HepG2 (cell line): ENCODE measurements around the gene TTLL10. TPM values are rescaled to one million over a fixed set of nuclear protein-coding genes. Genes with fewer than 3 reads are reported as not detected.

Experiments used
- CCDC6 ChIP-seq: sonication (generic); formaldehyde crosslinking; IDR thresholded peaks from 2 replicates; pipeline ENCODE4 v1.8.1; 2022; ENCODE audit warnings: mild to moderate bottlenecking, missing genetic modification reagents, moderate library complexity
- CREM ChIP-seq, 2 experiments: sonication (generic) in 1 of 2; formaldehyde crosslinking in 1 of 2; IDR thresholded peaks; 2 replicates each; pipeline versions ENCODE4 v1.4.0 to v1.6.1; 2016 to 2020; ENCODE audit warnings: antibody characterized with exemption in 1 of 2, mild to moderate bottlenecking in 1 of 2, missing genetic modification reagents in 1 of 2
- FOSL2 ChIP-seq: sonication (generic); formaldehyde crosslinking; IDR thresholded peaks from 2 replicates; pipeline ENCODE4 v1.4.0; 2020; ENCODE audit warnings: missing genetic modification reagents
- IRF2 ChIP-seq: IDR thresholded peaks from 2 replicates; pipeline ENCODE4 v1.6.1; 2018; ENCODE audit warnings: missing genetic modification reagents, missing compliant biosample characterization
- MXD4 ChIP-seq: IDR thresholded peaks from 2 replicates; pipeline ENCODE4 v1.6.1; 2016; ENCODE audit warnings: mild to moderate bottlenecking, missing biosample characterization, missing genetic modification reagents
- TEAD3 ChIP-seq: optimal IDR thresholded peaks from 2 replicates; pipeline ENCODE3; 2016; ENCODE audit warnings: borderline replicate concordance
- ZFY ChIP-seq: sonication (generic); formaldehyde crosslinking; IDR thresholded peaks from 2 replicates; pipeline ENCODE4 v1.4.0; 2020; ENCODE audit warnings: missing genetic modification reagents
- ZNF441 ChIP-seq: sonication (generic); formaldehyde crosslinking; IDR thresholded peaks from 2 replicates; pipeline ENCODE4 v1.7.0; 2021; ENCODE audit warnings: missing genetic modification reagents, borderline replicate concordance
- ZNF484 ChIP-seq: sonication (generic); formaldehyde crosslinking; IDR thresholded peaks from 2 replicates; pipeline ENCODE4 v1.5.1; 2020; ENCODE audit warnings: mild to moderate bottlenecking, low read depth, missing genetic modification reagents, borderline replicate concordance
- ZNF530 ChIP-seq: sonication (generic); formaldehyde crosslinking; IDR thresholded peaks from 2 replicates; pipeline ENCODE4 v1.5.0; 2020; ENCODE audit warnings: low read depth, mild to moderate bottlenecking, missing genetic modification reagents
- ZNF773 ChIP-seq: sonication (generic); formaldehyde crosslinking; IDR thresholded peaks from 2 replicates; pipeline ENCODE4 v1.4.0; 2020; ENCODE audit warnings: missing genetic modification reagents, borderline replicate concordance
- polyA plus RNA-seq, 8 experiments: library from polyadenylated mRNA; depleted of rRNA in 3 of 8; stranded (reverse) in 7 of 8; unstranded in 1 of 8; fragments of >200 nt; fragmentation: Illumina TruSeq in 4 of 8; extraction: Trizol in 4 of 8; gene quantifications; 2 replicates each; pipeline versions ENCODE4 v1.2.1 to v1.2.3, GENCODE V29; 2011 to 2016; ENCODE audit warnings: low read depth in 4 of 8, missing spikeins in 1 of 8, mixed read lengths in 1 of 8; ENCODE audit not compliant: insufficient read depth in 1 of 8
- total RNA-seq, 5 experiments: library from RNA; depleted of rRNA; stranded (reverse); fragments of >200 nt; fragmentation: Illumina TruSeq; extraction: Trizol; gene quantifications; 2 replicates each; pipeline ENCODE4 v1.2.3, GENCODE V29; 2016; ENCODE audit warnings: low read depth in 1 of 5
- TF ChIP-seq, protein P1 (sequence below): fragments of 450-650 bp; IDR thresholded peaks from 2 replicates; pipeline ENCODE4 v1.6.1; 2017; ENCODE audit warnings: mild to moderate bottlenecking
- TF ChIP-seq, protein P2 (sequence below): sonication (generic); formaldehyde crosslinking; IDR thresholded peaks from 2 replicates; pipeline ENCODE4 v1.8.0; 2022; ENCODE audit warnings: mild to moderate bottlenecking, missing genetic modification reagents, moderate library complexity
- TF ChIP-seq, protein P3 (sequence below): sonication (generic); formaldehyde crosslinking; IDR thresholded peaks from 2 replicates; pipeline ENCODE4 v1.4.0; 2020; ENCODE audit warnings: mild to moderate bottlenecking, missing genetic modification reagents
- TF ChIP-seq, protein P4 (sequence below): sonication (generic); formaldehyde crosslinking; conservative IDR thresholded peaks from 2 replicates; pipeline ENCODE4 v1.4.0; 2020; ENCODE audit warnings: missing genetic modification reagents
- TF ChIP-seq, protein P5 (sequence below): sonication (generic); formaldehyde crosslinking; IDR thresholded peaks from 2 replicates; pipeline ENCODE4 v1.4.0; 2020; ENCODE audit warnings: missing genetic modification reagents
- TF ChIP-seq, protein P6 (sequence below): sonication (generic); formaldehyde crosslinking; conservative IDR thresholded peaks from 2 replicates; pipeline ENCODE4 v1.8.0; 2022; ENCODE audit warnings: mild to moderate bottlenecking, moderate library complexity, missing genetic modification reagents

Gene TTLL10
- total and polyA plus RNA-seq, 2 of the 13 experiments (the other 11 are each of a cell fraction or from before 2014, with no cell fraction given) = not detected

DNA sequence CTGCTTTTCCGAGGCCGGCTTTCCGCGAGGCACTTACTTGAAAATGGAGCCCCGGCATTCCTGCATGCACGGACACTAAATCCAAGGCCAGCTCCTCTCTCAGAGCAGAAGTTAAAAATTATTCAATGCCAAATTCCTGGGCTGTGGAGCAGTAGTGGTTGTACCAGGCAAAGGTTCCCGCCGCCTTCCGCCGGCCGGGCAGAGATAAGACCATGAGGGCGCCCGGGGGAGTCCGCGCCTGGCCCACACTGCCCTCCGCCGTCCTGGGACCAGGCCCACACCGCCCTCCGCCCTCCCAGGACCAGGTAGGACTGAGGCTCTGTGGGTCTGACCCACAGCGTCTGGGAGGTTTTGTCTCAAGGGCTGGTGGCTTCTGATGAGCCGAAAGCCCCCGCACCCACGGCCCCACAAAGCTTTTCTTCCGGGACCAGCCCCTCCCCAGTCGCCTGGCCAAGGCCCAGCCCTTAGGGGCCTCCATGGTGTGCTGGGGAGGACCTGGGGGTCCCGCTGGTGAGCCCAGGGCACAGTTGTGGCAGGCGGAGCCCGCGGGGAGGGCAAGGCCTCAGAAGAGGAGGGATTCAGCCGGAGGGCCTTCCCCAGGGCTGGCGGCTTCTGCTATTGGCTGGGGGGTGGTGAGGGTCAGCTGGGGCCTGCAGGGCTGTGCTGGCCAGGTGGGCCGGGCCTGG lies 45.1 kb upstream of the TTLL10 start (continued):
- TF ChIP-seq, protein P1, sequence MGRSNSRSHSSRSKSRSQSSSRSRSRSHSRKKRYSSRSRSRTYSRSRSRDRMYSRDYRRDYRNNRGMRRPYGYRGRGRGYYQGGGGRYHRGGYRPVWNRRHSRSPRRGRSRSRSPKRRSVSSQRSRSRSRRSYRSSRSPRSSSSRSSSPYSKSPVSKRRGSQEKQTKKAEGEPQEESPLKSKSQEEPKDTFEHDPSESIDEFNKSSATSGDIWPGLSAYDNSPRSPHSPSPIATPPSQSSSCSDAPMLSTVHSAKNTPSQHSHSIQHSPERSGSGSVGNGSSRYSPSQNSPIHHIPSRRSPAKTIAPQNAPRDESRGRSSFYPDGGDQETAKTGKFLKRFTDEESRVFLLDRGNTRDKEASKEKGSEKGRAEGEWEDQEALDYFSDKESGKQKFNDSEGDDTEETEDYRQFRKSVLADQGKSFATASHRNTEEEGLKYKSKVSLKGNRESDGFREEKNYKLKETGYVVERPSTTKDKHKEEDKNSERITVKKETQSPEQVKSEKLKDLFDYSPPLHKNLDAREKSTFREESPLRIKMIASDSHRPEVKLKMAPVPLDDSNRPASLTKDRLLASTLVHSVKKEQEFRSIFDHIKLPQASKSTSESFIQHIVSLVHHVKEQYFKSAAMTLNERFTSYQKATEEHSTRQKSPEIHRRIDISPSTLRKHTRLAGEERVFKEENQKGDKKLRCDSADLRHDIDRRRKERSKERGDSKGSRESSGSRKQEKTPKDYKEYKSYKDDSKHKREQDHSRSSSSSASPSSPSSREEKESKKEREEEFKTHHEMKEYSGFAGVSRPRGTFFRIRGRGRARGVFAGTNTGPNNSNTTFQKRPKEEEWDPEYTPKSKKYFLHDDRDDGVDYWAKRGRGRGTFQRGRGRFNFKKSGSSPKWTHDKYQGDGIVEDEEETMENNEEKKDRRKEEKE = no peak
- TF ChIP-seq CREM (IDR thresholded peaks at IDR 0.05) (no peak), CREM (CRISPR knock-in tag; IDR thresholded peaks at IDR 0.05) (no peak), ZNF484 (CRISPR knock-in tag) (no peak), TEAD3 (CRISPR knock-in tag) (peak; percentile 17), ZFY (CRISPR knock-in tag) (peak; percentile 87), MXD4 (CRISPR knock-in tag) (peak; percentile 39; the same call in 1 of the 2 replicates), FOSL2 (CRISPR knock-in tag) (peak; percentile 30; the same call in 1 of the 2 replicates), ZNF441 (CRISPR knock-in tag) (no peak), ZNF530 (CRISPR knock-in tag) (no peak), IRF2 (CRISPR knock-in tag) (peak; percentile 36; the same call in 1 of the 2 replicates), CCDC6 (peak; percentile 17; the same call in 1 of the 2 replicates), ZNF773 (CRISPR knock-in tag) (0 out of 2 replicates have a peak, but pooled peaks have one; percentile 44)
- TF ChIP-seq, protein P2, sequence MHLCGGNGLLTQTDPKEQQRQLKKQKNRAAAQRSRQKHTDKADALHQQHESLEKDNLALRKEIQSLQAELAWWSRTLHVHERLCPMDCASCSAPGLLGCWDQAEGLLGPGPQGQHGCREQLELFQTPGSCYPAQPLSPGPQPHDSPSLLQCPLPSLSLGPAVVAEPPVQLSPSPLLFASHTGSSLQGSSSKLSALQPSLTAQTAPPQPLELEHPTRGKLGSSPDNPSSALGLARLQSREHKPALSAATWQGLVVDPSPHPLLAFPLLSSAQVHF (CRISPR knock-in tag) = peak; percentile 65; the same call in 1 of the 2 replicates
- TF ChIP-seq, protein P3, sequence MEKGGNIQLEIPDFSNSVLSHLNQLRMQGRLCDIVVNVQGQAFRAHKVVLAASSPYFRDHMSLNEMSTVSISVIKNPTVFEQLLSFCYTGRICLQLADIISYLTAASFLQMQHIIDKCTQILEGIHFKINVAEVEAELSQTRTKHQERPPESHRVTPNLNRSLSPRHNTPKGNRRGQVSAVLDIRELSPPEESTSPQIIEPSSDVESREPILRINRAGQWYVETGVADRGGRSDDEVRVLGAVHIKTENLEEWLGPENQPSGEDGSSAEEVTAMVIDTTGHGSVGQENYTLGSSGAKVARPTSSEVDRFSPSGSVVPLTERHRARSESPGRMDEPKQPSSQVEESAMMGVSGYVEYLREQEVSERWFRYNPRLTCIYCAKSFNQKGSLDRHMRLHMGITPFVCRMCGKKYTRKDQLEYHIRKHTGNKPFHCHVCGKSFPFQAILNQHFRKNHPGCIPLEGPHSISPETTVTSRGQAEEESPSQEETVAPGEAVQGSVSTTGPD (CRISPR knock-in tag) = peak; percentile 80
- TF ChIP-seq, protein P4, sequence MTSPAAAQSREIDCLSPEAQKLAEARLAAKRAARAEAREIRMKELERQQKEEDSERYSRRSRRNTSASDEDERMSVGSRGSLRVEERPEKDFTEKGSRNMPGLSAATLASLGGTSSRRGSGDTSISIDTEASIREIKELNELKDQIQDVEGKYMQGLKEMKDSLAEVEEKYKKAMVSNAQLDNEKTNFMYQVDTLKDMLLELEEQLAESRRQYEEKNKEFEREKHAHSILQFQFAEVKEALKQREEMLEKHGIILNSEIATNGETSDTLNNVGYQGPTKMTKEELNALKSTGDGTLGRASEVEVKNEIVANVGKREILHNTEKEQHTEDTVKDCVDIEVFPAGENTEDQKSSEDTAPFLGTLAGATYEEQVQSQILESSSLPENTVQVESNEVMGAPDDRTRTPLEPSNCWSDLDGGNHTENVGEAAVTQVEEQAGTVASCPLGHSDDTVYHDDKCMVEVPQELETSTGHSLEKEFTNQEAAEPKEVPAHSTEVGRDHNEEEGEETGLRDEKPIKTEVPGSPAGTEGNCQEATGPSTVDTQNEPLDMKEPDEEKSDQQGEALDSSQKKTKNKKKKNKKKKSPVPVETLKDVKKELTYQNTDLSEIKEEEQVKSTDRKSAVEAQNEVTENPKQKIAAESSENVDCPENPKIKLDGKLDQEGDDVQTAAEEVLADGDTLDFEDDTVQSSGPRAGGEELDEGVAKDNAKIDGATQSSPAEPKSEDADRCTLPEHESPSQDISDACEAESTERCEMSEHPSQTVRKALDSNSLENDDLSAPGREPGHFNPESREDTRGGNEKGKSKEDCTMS (CRISPR knock-in tag) = no peak
- TF ChIP-seq, protein P5, sequence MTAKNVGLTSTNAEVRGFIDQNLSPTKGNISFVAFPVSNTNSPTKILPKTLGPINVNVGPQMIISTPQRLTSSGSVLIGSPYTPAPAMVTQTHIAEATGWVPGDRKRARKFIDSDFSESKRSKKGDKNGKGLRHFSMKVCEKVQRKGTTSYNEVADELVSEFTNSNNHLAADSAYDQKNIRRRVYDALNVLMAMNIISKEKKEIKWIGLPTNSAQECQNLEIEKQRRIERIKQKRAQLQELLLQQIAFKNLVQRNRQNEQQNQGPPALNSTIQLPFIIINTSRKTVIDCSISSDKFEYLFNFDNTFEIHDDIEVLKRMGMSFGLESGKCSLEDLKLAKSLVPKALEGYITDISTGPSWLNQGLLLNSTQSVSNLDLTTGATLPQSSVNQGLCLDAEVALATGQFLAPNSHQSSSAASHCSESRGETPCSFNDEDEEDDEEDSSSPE (CRISPR knock-in tag) = peak; percentile 59
- TF ChIP-seq, protein P6, sequence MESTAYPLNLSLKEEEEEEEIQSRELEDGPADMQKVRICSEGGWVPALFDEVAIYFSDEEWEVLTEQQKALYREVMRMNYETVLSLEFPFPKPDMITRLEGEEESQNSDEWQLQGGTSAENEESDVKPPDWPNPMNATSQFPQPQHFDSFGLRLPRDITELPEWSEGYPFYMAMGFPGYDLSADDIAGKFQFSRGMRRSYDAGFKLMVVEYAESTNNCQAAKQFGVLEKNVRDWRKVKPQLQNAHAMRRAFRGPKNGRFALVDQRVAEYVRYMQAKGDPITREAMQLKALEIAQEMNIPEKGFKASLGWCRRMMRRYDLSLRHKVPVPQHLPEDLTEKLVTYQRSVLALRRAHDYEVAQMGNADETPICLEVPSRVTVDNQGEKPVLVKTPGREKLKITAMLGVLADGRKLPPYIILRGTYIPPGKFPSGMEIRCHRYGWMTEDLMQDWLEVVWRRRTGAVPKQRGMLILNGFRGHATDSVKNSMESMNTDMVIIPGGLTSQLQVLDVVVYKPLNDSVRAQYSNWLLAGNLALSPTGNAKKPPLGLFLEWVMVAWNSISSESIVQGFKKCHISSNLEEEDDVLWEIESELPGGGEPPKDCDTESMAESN (CRISPR knock-in tag) = 0 out of 2 replicates have a peak, but pooled peaks have one; percentile 30
